Upper lobe of left lung (tissue), 4 donors: Measurements from ENCODE around the gene GPR15.

Experiments used
- POLR2A ChIP-seq, 4 donors: fragments of 450-650 bp; IDR thresholded peaks; one replicate each; pipeline ENCODE4 v1.5.1; 2016 to 2017; ENCODE audit warnings: antibody characterized with exemption in 4 of 4, mild to moderate bottlenecking in 2 of 4
- POLR2AphosphoS5 ChIP-seq, 2 donors: sonication (generic); formaldehyde crosslinking; IDR thresholded peaks; one replicate each; pipeline ENCODE4 v1.5.1; 2017; ENCODE audit warnings: antibody characterized with exemption in 2 of 2
- TF ChIP-seq, protein P1 (sequence below), 6 experiments: fragments of 450-650 bp in 4 of 6; fragments of 200-600 bp in 2 of 6; sonication (generic) in 2 of 6; IDR thresholded peaks; one replicate each; pipeline ENCODE4 v1.5.1; 2016 to 2019; ENCODE audit warnings: antibody characterized with exemption in 6 of 6

DNA sequence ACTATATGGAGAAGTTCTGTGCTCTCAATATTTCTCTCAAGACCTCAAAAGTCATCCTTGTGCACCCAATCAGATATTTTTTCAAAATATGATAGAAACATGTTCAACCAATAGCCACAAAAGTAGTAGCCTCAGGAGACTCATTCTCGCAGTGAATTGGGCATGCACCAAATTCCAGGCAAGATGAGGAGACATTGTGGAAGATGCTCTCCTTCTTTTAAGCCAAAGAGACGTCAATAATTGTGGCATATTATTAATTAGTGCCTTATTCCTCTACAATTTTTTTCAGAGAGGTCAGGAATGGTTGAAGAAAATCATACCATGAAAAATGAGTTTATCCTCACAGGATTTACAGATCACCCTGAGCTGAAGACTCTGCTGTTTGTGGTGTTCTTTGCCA is 34.4 kb upstream of the GPR15 start, which contains the start of gene OR5K2:
- TF ChIP-seq, protein P1, sequence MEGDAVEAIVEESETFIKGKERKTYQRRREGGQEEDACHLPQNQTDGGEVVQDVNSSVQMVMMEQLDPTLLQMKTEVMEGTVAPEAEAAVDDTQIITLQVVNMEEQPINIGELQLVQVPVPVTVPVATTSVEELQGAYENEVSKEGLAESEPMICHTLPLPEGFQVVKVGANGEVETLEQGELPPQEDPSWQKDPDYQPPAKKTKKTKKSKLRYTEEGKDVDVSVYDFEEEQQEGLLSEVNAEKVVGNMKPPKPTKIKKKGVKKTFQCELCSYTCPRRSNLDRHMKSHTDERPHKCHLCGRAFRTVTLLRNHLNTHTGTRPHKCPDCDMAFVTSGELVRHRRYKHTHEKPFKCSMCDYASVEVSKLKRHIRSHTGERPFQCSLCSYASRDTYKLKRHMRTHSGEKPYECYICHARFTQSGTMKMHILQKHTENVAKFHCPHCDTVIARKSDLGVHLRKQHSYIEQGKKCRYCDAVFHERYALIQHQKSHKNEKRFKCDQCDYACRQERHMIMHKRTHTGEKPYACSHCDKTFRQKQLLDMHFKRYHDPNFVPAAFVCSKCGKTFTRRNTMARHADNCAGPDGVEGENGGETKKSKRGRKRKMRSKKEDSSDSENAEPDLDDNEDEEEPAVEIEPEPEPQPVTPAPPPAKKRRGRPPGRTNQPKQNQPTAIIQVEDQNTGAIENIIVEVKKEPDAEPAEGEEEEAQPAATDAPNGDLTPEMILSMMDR (IDR thresholded peaks at IDR 0.05), result no peak
- TF ChIP-seq POLR2AphosphoS5 (IDR thresholded peaks at IDR 0.05) (no peak), POLR2A (IDR thresholded peaks at IDR 0.05) (no peak)
